VCaP (cell line): ENCODE results near the gene PTPRN2.

Experiments
- H3K27ac ChIP-seq: fragments of 450-650 bp; 2 replicates; pipeline ENCODE4 v1.5.1; 2017
- TF ChIP-seq, protein P1 (sequence below): fragments of 450-650 bp; conservative IDR thresholded peaks from 2 replicates; pipeline ENCODE4 v1.5.1; 2017; ENCODE audit warnings: mild to moderate bottlenecking, moderate library complexity

PTPRN2 gene

DNA sequence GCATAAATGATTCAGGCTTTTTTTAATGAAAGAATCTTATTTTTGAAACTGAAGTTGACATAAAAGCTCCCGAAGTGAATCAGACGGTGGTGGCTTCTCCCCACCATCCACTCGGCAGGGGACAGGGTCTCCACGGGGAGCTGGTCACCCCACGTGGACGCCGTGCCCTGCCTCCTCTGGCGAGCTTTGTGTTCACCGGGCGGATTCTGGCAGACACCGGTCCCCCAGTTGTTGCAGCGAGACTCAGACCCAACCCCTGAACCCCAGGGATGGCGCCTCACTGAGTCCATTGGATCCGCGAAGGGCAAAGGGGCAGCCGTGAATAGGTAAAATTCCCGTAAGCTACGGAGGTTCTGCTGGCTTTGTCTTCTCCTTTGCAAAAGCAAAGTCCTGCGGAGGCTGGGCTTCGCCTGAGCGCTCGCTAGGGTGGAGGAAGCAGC lies 38.4 kb downstream of the PTPRN2 start:
- peak overlapping the region; percentile 57 for H3K27ac ChIP-seq
- TF ChIP-seq, protein P1, sequence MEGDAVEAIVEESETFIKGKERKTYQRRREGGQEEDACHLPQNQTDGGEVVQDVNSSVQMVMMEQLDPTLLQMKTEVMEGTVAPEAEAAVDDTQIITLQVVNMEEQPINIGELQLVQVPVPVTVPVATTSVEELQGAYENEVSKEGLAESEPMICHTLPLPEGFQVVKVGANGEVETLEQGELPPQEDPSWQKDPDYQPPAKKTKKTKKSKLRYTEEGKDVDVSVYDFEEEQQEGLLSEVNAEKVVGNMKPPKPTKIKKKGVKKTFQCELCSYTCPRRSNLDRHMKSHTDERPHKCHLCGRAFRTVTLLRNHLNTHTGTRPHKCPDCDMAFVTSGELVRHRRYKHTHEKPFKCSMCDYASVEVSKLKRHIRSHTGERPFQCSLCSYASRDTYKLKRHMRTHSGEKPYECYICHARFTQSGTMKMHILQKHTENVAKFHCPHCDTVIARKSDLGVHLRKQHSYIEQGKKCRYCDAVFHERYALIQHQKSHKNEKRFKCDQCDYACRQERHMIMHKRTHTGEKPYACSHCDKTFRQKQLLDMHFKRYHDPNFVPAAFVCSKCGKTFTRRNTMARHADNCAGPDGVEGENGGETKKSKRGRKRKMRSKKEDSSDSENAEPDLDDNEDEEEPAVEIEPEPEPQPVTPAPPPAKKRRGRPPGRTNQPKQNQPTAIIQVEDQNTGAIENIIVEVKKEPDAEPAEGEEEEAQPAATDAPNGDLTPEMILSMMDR = no peak; the same call in 1 of the 2 replicates

DNA sequence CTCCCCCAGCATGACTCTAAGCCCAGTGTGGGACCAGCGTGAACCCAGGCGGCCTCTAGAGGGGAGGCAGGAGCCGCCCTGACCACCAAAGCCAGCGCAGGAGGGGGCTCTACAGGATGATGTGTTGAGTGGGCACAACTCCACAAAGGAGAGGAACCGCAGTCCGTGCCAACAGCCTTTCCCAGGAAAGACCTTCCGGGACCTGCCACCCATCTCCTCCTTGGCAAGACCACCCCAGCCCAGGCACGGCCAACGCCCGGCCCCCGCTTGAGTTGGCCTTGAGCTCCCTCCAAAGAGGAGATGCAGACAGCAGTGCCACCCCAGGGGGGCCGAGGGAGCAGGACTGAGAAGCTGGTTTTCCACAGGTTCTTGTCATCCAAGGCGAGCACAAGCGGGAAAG lies 38.9 kb downstream of the PTPRN2 start:
- TF ChIP-seq, protein P1 = no peak
- peak overlapping the region; percentile 57 for H3K27ac ChIP-seq

DNA sequence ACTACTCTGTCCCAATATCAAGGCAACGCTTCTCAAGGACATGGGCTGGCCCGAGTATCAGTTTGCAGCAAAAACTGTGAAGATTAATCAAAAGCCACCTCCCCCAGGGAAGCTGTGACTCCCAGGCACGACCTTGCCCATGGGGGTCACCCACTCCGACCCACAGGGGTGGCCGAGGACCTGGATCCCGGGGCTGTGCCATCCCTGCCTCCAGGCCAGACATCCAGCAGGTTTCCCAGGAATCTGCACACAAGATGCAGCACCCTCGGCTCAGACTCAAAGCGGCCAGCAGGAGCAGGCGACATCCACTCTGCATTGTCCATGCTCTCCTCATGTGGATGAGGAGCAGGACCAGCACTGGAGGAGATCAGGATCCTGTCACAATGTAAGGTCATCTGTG lies 39.8 kb downstream of the PTPRN2 start:
- H3K27ac ChIP-seq = no peak overlapping the region
- TF ChIP-seq, protein P1 = no peak

DNA sequence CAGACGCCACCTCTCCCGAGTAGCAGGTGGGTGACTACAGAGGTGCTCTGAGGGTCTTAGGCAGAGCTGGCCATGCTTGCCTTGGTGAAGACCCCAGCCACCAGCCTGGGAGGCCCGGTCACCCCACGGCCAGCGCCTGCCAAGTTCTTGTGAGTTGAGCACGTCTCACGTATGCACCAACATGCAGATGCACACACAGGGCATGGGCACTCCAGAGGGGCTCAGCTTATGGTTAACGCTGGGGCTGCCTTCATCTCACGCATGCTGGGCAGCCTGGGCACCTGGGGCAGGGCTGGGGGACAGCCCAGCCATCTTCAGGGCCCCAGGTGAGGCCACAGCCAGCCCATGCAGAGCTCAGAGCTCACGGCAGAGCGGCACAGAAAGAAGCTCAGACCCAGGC lies 41.0 kb downstream of the PTPRN2 start:
- TF ChIP-seq, protein P1 = no peak
- H3K27ac ChIP-seq = no peak overlapping the region

DNA sequence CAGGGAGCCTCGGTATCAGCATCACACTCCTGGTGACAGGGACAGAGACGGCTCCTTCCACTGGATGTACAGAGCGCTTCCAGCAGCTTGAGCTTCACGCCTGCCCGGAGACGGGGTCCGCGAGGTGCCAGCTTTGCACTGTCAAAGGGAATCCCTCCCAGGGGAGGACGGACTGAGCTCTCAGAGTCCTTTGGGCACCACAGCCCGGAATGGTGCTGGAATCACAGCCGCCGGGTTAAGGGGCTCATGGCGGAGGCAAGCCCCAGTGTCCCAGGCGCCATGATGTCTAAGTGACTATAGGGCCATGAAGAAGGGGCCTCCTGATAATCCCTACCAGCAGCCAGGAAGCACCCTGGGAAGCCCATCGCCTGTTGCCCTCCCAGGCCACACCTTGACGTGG lies 41.4 kb downstream of the PTPRN2 start:
- TF ChIP-seq, protein P1 = no peak
- H3K27ac ChIP-seq = no peak overlapping the region

DNA sequence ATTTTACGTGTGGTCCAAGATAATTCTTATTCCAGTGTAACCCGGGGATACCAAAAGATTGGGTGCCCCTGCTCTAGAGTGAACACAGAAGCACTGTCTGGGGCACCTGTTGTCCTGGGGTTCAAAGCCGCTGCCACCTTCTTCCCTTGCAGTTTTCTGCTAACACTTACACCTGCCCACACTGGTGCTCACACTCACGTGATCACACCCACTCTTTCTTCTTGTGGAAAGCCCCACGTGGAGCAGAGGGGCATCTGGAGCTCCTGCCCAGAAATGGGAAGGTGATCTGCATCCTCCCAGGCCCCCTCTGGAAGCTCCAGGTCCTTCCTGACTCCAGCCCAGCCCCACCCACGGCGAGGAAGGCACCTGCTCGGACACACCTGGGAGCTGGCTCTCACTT lies 42.9 kb downstream of the PTPRN2 start:
- TF ChIP-seq, protein P1 = no peak
- H3K27ac ChIP-seq = no peak overlapping the region

DNA sequence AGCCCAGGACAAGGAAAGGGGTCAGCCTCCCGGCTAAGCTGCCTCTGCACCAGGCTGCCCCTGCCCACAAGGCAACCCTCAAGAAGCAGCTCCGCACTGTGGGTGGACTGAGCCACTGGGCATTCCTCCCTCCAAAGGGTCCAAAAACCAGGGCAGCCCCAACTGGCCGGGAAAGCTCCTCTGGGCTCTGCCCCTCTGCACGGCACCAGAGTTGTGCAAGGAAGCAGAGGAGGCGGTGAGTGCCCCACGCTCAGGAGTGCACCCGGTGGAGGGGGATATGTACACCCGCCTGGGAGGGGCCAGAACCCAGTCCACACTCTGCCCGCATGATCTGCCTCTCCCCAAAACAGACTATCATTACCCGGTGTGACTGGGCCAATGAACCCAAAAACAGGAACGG lies 43.8 kb downstream of the PTPRN2 start:
- TF ChIP-seq, protein P1 = no peak
- H3K27ac ChIP-seq = no peak overlapping the region
